Measurements from ENCODE around the gene C5orf63.
"Not testable (repeated sequence)": the region's sequence is repeated elsewhere in the genome, so short reads cannot be mapped to it uniquely, and the experiment has no call there.

The C5orf63 gene

GRCh38 chr5:127028822-127029457 is 44.4 kb downstream of the C5orf63 start:
- H3K9me3 Mint-ChIP-seq = no peaks in the 10 kb centered on the region
- H3K36me3 Mint-ChIP-seq = peaks cover 5% of the 10 kb centered on the region
- H3K27ac Mint-ChIP-seq = peak overlapping the region; percentile 77
- no peaks in the 10 kb centered on the region for H3K27me3 Mint-ChIP-seq
- H3K4me1 Mint-ChIP-seq = peaks cover 49% of the 10 kb centered on the region
- H3K4me3 Mint-ChIP-seq = peak overlapping the region; percentile 94
- ATAC-seq = no peak

DNA sequence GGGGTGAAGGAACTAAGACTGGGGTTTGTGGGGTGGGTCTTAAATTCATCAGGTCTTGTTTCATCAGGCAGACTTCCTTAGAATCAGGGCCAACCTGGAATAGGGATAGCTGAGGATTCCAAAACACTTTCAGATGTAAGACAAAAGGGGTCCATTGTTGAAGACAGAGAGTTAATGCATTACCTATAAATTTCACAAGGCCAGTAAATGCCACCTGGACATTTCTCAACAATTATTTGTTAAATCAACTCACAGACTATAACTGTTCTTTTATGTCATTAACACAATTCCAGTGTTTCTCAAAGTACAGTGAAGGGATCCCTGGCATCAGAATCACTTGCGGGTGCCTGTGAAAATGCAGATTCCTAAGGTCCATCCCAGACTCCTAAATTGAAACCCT is 45.8 kb downstream of the C5orf63 start:
- H3K9me3 Mint-ChIP-seq = no peaks in the 10 kb centered on the region
- H3K36me3 Mint-ChIP-seq = peaks cover 5% of the 10 kb centered on the region
- H3K4me3 Mint-ChIP-seq = no peak overlapping the region
- no peak overlapping the region for H3K27ac Mint-ChIP-seq
- no peaks in the 10 kb centered on the region for H3K27me3 Mint-ChIP-seq
- no peak for ATAC-seq
- H3K4me1 Mint-ChIP-seq = peaks cover 57% of the 10 kb centered on the region

GRCh38 chr5:127026166-127026565 is 47.1 kb downstream of the C5orf63 start:
- H3K4me3 Mint-ChIP-seq = no peak overlapping the region
- no peaks in the 10 kb centered on the region for H3K27me3 Mint-ChIP-seq
- H3K27ac Mint-ChIP-seq = no peak overlapping the region
- peaks cover 62% of the 10 kb centered on the region for H3K4me1 Mint-ChIP-seq
- H3K36me3 Mint-ChIP-seq = peaks cover 18% of the 10 kb centered on the region
- no peaks in the 10 kb centered on the region for H3K9me3 Mint-ChIP-seq
- ATAC-seq = no peak

GRCh38 chr5:127025467-127025866 is 47.8 kb downstream of the C5orf63 start:
- H3K4me1 Mint-ChIP-seq = peaks cover 67% of the 10 kb centered on the region
- no peaks in the 10 kb centered on the region for H3K27me3 Mint-ChIP-seq
- H3K4me3 Mint-ChIP-seq = no peak overlapping the region

DNA sequence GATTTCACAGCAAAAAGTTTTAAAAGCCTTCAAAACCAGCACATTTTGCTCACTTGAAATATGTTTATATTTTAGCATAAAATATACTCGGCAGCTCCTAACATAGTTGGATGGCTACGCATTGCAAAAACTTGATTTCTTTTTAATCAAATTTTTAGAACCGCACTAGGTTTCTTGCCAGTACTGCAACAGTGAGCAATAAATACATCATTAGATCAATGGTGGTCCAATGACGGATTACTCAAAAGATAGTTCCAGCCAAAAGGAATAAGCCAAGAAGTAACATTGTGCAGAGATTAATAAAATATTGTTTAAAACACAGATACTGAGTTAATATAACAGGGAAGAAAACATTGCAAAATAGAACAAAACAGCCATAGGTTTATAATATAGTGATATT is 48.5 kb downstream of the C5orf63 start:
- H3K4me3 Mint-ChIP-seq = no peak overlapping the region
- peaks cover 74% of the 10 kb centered on the region for H3K4me1 Mint-ChIP-seq
- H3K27ac Mint-ChIP-seq = no peak overlapping the region
- H3K36me3 Mint-ChIP-seq = peaks cover 30% of the 10 kb centered on the region
- H3K27me3 Mint-ChIP-seq = no peaks in the 10 kb centered on the region
- H3K9me3 Mint-ChIP-seq = no peaks in the 10 kb centered on the region
- ATAC-seq = no peak

More at GRCh38 chr5:127025467-127025866, 47.8 kb downstream of the C5orf63 start:
- H3K9me3 Mint-ChIP-seq = no peaks in the 10 kb centered on the region
- peak overlapping the region; percentile 28 for H3K27ac Mint-ChIP-seq
- H3K36me3 Mint-ChIP-seq = peaks cover 23% of the 10 kb centered on the region
- no peak for ATAC-seq

GRCh38 chr5:127023552-127024191 is 49.6 kb downstream of the C5orf63 start:
- not testable (repeated sequence) for H3K27me3 Mint-ChIP-seq, H3K4me3 Mint-ChIP-seq, H3K9me3 Mint-ChIP-seq, ATAC-seq
- peaks cover 72% of the 10 kb centered on the region for H3K4me1 Mint-ChIP-seq
- peak overlapping the region; percentile 1 for H3K27ac Mint-ChIP-seq
- H3K36me3 Mint-ChIP-seq = peaks cover 28% of the 10 kb centered on the region

DNA sequence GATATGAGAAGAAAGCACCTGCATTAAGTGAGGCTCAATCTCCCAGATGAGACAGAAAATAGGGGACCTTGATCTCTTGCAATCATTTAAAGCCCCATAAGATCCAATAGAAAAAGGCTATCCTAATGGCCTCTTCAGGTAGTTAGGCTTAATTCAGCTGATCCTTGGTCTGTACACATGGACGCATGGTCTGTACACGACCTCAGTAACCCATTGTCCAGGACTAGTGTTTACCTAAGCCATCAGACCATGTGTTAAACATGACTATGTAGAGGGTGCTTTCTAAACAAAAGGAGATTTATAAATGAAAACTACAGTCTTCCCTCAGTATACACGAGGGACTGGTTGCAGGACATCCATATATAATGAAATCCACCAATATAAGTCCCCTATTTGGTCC is 50.5 kb downstream of the C5orf63 start:
- no peaks in the 10 kb centered on the region for H3K27me3 Mint-ChIP-seq
- H3K27ac Mint-ChIP-seq = no peak overlapping the region
- no peak for ATAC-seq
- H3K4me3 Mint-ChIP-seq = no peak overlapping the region
- H3K9me3 Mint-ChIP-seq = no peaks in the 10 kb centered on the region
- H3K4me1 Mint-ChIP-seq = peaks cover 68% of the 10 kb centered on the region
- peaks cover 31% of the 10 kb centered on the region for H3K36me3 Mint-ChIP-seq

GRCh38 chr5:127019928-127020327 is 53.4 kb downstream of the C5orf63 start:
- Mint-ChIP-seq H3K27ac (peak overlapping the region; percentile 15), H3K9me3 (no peaks in the 10 kb centered on the region), H3K36me3 (peaks cover 36% of the 10 kb centered on the region), H3K4me1 (peaks cover 58% of the 10 kb centered on the region), H3K27me3 (no peaks in the 10 kb centered on the region), H3K4me3 (no peak overlapping the region)
- peak; percentile 71 for ATAC-seq

- H3K27ac Mint-ChIP-seq, H3K9me3 Mint-ChIP-seq, ATAC-seq, H3K27me3 Mint-ChIP-seq, H3K4me3 Mint-ChIP-seq: not testable (repeated sequence)
- Mint-ChIP-seq H3K36me3 (peaks cover 28% of the 10 kb centered on the region), H3K4me1 (peaks cover 68% of the 10 kb centered on the region)
Observed at GRCh38 chr5:127016722-127017121, 56.6 kb downstream of the C5orf63 start.

- peaks cover 62% of the 10 kb centered on the region for H3K4me1 Mint-ChIP-seq
- peak overlapping the region; percentile 88 for H3K27ac Mint-ChIP-seq
- H3K27me3 Mint-ChIP-seq = no peaks in the 10 kb centered on the region
- H3K9me3 Mint-ChIP-seq = no peaks in the 10 kb centered on the region
- H3K4me3 Mint-ChIP-seq = no peak overlapping the region
- ATAC-seq = no peak
- peaks cover 18% of the 10 kb centered on the region for H3K36me3 Mint-ChIP-seq
Observed at GRCh38 chr5:127015716-127016115, 57.6 kb downstream of the C5orf63 start.

- Mint-ChIP-seq H3K27ac (peak overlapping the region; percentile 88), H3K4me1 (peaks cover 61% of the 10 kb centered on the region), H3K9me3 (no peaks in the 10 kb centered on the region), H3K27me3 (no peaks in the 10 kb centered on the region), H3K4me3 (peak overlapping the region; percentile 13), H3K36me3 (peaks cover 11% of the 10 kb centered on the region)
- peak; percentile 77 for ATAC-seq
Observed at GRCh38 chr5:127014573-127014972, 58.7 kb downstream of the C5orf63 start.

GRCh38 chr5:127013407-127013806 is 59.9 kb downstream of the C5orf63 start:
- Mint-ChIP-seq H3K27ac (peak overlapping the region; percentile 88), H3K36me3 (peaks cover 9% of the 10 kb centered on the region), H3K9me3 (no peaks in the 10 kb centered on the region), H3K4me1 (peaks cover 58% of the 10 kb centered on the region), H3K27me3 (no peaks in the 10 kb centered on the region), H3K4me3 (no peak overlapping the region)
- no peak for ATAC-seq

GRCh38 chr5:127012916-127013315 is 60.4 kb downstream of the C5orf63 start:
- peaks cover 58% of the 10 kb centered on the region for H3K4me1 Mint-ChIP-seq
- no peak for ATAC-seq
- no peak overlapping the region for H3K4me3 Mint-ChIP-seq
- H3K27me3 Mint-ChIP-seq = no peaks in the 10 kb centered on the region
- H3K36me3 Mint-ChIP-seq = peaks cover 5% of the 10 kb centered on the region
- H3K27ac Mint-ChIP-seq = peak overlapping the region; percentile 88
- H3K9me3 Mint-ChIP-seq = no peaks in the 10 kb centered on the region

- ATAC-seq = peak; percentile 92
- H3K27me3 Mint-ChIP-seq = no peaks in the 10 kb centered on the region
- H3K4me1 Mint-ChIP-seq = peaks cover 58% of the 10 kb centered on the region
Observed at GRCh38 chr5:127011961-127012644, 61.2 kb downstream of the C5orf63 start.

DNA sequence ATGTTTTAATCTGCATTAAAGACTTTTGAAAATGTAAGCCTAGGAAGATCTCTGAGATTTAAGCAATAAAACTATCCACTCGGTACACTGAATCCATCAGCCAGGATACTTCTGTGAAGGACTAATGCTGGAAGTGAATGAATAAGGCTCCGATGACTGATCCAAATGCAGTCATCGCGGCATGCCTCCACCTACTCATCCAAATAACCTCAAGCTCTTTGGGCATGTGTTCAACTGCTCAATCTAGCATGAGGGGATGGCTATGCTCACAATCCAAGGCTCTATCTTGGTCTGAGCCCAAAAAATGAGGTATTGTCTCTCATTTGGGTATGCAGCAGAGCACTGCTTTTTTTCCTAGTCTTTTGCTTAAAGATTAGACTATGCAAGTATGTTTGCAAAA is 62.1 kb downstream of the C5orf63 start:
- Mint-ChIP-seq H3K27me3 (no peaks in the 10 kb centered on the region), H3K36me3 (peaks cover under 1% of the 10 kb centered on the region), H3K4me3 (no peak overlapping the region), H3K4me1 (peaks cover 58% of the 10 kb centered on the region), H3K9me3 (no peaks in the 10 kb centered on the region), H3K27ac (peak overlapping the region; percentile 88)
- no peak for ATAC-seq

More at GRCh38 chr5:127011961-127012644, 61.2 kb downstream of the C5orf63 start:
- Mint-ChIP-seq H3K4me3 (no peak overlapping the region), H3K36me3 (peaks cover 5% of the 10 kb centered on the region), H3K27ac (peak overlapping the region; percentile 88), H3K9me3 (no peaks in the 10 kb centered on the region)
